Body of pancreas (tissue), 4 donors: ENCODE data around the gene MAML2.

Experiments
- CTCF ChIP-seq, 7 experiments: fragments of 450-650 bp in 4 of 7; fragments of 200-600 bp in 3 of 7; sonication (generic) in 3 of 7; IDR thresholded peaks; one replicate each; pipeline ENCODE4 v1.5.1; 2016 to 2019; ENCODE audit warnings: antibody characterized with exemption in 7 of 7
- POLR2A ChIP-seq, 3 donors: fragments of 450-650 bp; IDR thresholded peaks; one replicate each; pipeline ENCODE4 v1.6.1; 2016; ENCODE audit warnings: antibody characterized with exemption in 3 of 3, mild to moderate bottlenecking in 2 of 3

- TF ChIP-seq CTCF (IDR thresholded peaks at IDR 0.05): no peak
- TF ChIP-seq POLR2A (IDR thresholded peaks at IDR 0.05): no peak
Measured at GRCh38 chr11:96318850-96319249, 24.1 kb downstream of the MAML2 start.
